OCI-LY1 (cell line): ENCODE data around the gene AKTIP.

Experiments
- H2AFZ ChIP-seq: fragments of 200-600 bp; sonication (generic), shearing (Covaris generic); 2 replicates; pipeline ENCODE4 v1.6.0; 2014; ENCODE audit warnings: antibody characterized with exemption, mild to moderate bottlenecking, low read length
- H3F3A ChIP-seq: fragments of 200-600 bp; sonication (generic), shearing (Covaris generic); 2 replicates; pipeline ENCODE4 v1.6.0; 2014; ENCODE audit warnings: mild to moderate bottlenecking, antibody characterized with exemption, low read length, moderate library complexity; ENCODE audit not compliant: insufficient read depth
- H3K27ac ChIP-seq: fragments of 200-600 bp; sonication (generic); 2 replicates; pipeline ENCODE4 v1.5.1; 2014; ENCODE audit warnings: low read length, mixed run types, mild to moderate bottlenecking, low read depth; ENCODE audit not compliant: poor library complexity, severe bottlenecking
- H3K27me3 ChIP-seq: fragments of 200-600 bp; sonication (generic); 2 replicates; pipeline ENCODE4 v1.6.0; 2014; ENCODE audit warnings: antibody characterized with exemption, mild to moderate bottlenecking, low read length, moderate library complexity; ENCODE audit not compliant: insufficient read depth
- H3K36me3 ChIP-seq: fragments of 200-600 bp; sonication (generic); 2 replicates; pipeline ENCODE4 v1.6.1; 2014; ENCODE audit warnings: mild to moderate bottlenecking, antibody characterized with exemption, low read length, moderate library complexity, mixed read lengths; ENCODE audit not compliant: insufficient read depth
- H3K4me1 ChIP-seq: fragments of 200-600 bp; sonication (generic); 2 replicates; pipeline ENCODE4 v1.5.1; 2014; ENCODE audit warnings: mild to moderate bottlenecking, low read length, moderate library complexity; ENCODE audit not compliant: insufficient read depth, severe bottlenecking
- H3K4me2 ChIP-seq: fragments of 200-600 bp; sonication (generic), shearing (Covaris generic); 2 replicates; pipeline ENCODE4 v1.6.1; 2014; ENCODE audit warnings: low read length
- H3K4me3 ChIP-seq: fragments of 200-600 bp; sonication (generic); 2 replicates; pipeline ENCODE4 v1.5.1; 2014; ENCODE audit warnings: low read length, low read depth, mild to moderate bottlenecking, mixed read lengths; ENCODE audit not compliant: poor library complexity, severe bottlenecking
- H3K79me2 ChIP-seq: fragments of 200-600 bp; shearing (Covaris generic); 2 replicates; pipeline ENCODE4 v1.6.1; 2016; ENCODE audit warnings: mixed run types, low read length, mixed read lengths; ENCODE audit not compliant: insufficient read depth
- H3K9ac ChIP-seq: fragments of 200-600 bp; sonication (generic), shearing (Covaris generic); 2 replicates; pipeline ENCODE4 v1.6.1; 2014; ENCODE audit warnings: mild to moderate bottlenecking, low read length, mixed read lengths
- H3K9me2 ChIP-seq: fragments of 200-600 bp; sonication (generic), shearing (Covaris generic); 2 replicates; pipeline ENCODE4 v1.6.1; 2014; ENCODE audit warnings: low read depth, mild to moderate bottlenecking, low read length, mixed read lengths
- H3K9me3 ChIP-seq: fragments of 200-600 bp; shearing (Covaris generic); 2 replicates; pipeline ENCODE4 v1.6.1; 2014; ENCODE audit warnings: low read length, mixed read lengths
- H4K20me1 ChIP-seq: fragments of 200-600 bp; sonication (generic), shearing (Covaris generic); 2 replicates; pipeline ENCODE4 v1.6.0; 2016; ENCODE audit warnings: mild to moderate bottlenecking, low read length; ENCODE audit not compliant: insufficient read depth
- CTCF ChIP-seq: fragments of 200-600 bp; sonication (generic), shearing (Covaris generic); IDR thresholded peaks from 2 replicates; pipeline ENCODE4 v1.5.1; 2017; ENCODE audit warnings: mild to moderate bottlenecking, antibody characterized with exemption, low read length, moderate library complexity, mixed read lengths
- EZH2 ChIP-seq: fragments of 200-600 bp; sonication (generic), shearing (Covaris generic); IDR thresholded peaks from 2 replicates; pipeline ENCODE4 v1.8.0; 2017; ENCODE audit warnings: borderline replicate concordance, mixed run types, mild to moderate bottlenecking, antibody characterized with exemption, low read length, moderate library complexity, mixed read lengths

Gene AKTIP

GRCh38 chr16:53518550-53519416, 15.8 kb upstream of the AKTIP start:
- TF ChIP-seq CTCF = no peak
- no peak for TF ChIP-seq EZH2
- Histone ChIP-seq H3K9me2 (no peaks in the 10 kb centered on the region), H3K27ac (no peak overlapping the region), H4K20me1 (no peaks in the 10 kb centered on the region), H3K9me3 (no peaks in the 10 kb centered on the region), H3K79me2 (no peaks in the 10 kb centered on the region), H2AFZ (no peak overlapping the region), H3K4me3 (no peak overlapping the region), H3K4me1 (peaks cover 8% of the 10 kb centered on the region), H3K36me3 (no peaks in the 10 kb centered on the region), H3K4me2 (no peak overlapping the region; the same call in 1 of the 2 replicates), H3K9ac (no peak overlapping the region), H3F3A (no peaks in the 10 kb centered on the region), H3K27me3 (no peaks in the 10 kb centered on the region)

- no peaks in the 10 kb centered on the region for H3K9me3 ChIP-seq
- no peak overlapping the region for H2AFZ ChIP-seq
- H3K27ac ChIP-seq = no peak overlapping the region
- no peak for TF ChIP-seq CTCF
- TF ChIP-seq EZH2 = no peak
- no peaks in the 10 kb centered on the region for H4K20me1 ChIP-seq
- peaks cover 8% of the 10 kb centered on the region for H3K4me1 ChIP-seq
- no peaks in the 10 kb centered on the region for H3K27me3 ChIP-seq
- no peaks in the 10 kb centered on the region for H3K79me2 ChIP-seq
- H3F3A ChIP-seq = no peaks in the 10 kb centered on the region
- H3K9me2 ChIP-seq = no peaks in the 10 kb centered on the region
- no peak overlapping the region for H3K9ac ChIP-seq
- no peak overlapping the region for H3K4me3 ChIP-seq
- no peaks in the 10 kb centered on the region for H3K36me3 ChIP-seq
- H3K4me2 ChIP-seq = no peak overlapping the region
Measured at GRCh38 chr16:53517851-53518250, 14.8 kb upstream of the AKTIP start.

GRCh38 chr16:53515811-53516210, 12.8 kb upstream of the AKTIP start:
- no peaks in the 10 kb centered on the region for H3K9me2 ChIP-seq
- H3K4me1 ChIP-seq = peaks cover 8% of the 10 kb centered on the region
- H4K20me1 ChIP-seq = no peaks in the 10 kb centered on the region
- no peaks in the 10 kb centered on the region for H3K79me2 ChIP-seq
- H3K36me3 ChIP-seq = no peaks in the 10 kb centered on the region
- H3K4me2 ChIP-seq = no peak overlapping the region
- TF ChIP-seq CTCF = no peak
- no peak for TF ChIP-seq EZH2
- no peaks in the 10 kb centered on the region for H3K9me3 ChIP-seq
- H3K4me3 ChIP-seq = no peak overlapping the region
- no peaks in the 10 kb centered on the region for H3F3A ChIP-seq
- H3K27ac ChIP-seq = no peak overlapping the region
- H3K9ac ChIP-seq = no peak overlapping the region
- H2AFZ ChIP-seq = no peak overlapping the region
- no peaks in the 10 kb centered on the region; the same call in 1 of the 2 replicates for H3K27me3 ChIP-seq
